Cardiac fibroblast (primary cell): Measurements from ENCODE around the gene SYNDIG1.

ENCODE experiments used
- DNase-seq, 2 donors: peaks; one replicate each; pipeline versions ENCODE4 v3.0.0 to v3.0.0-alpha.2; 2010; ENCODE audit warnings: low read depth in 2 of 2
- H3K4me3 ChIP-seq, 2 donors: replicated peaks in 1 of 2; 1 replicate in 1 of 2; 2 replicates in 1 of 2; pipeline ENCODE4 v1.5.1; 2011; ENCODE audit warnings: low read depth in 2 of 2, low read length in 2 of 2, mild to moderate bottlenecking in 2 of 2, moderate library complexity in 1 of 2
- CTCF ChIP-seq: IDR thresholded peaks from one replicate; pipeline ENCODE4 v1.5.1; 2011; ENCODE audit warnings: low read depth, mild to moderate bottlenecking, low read length, inconsistent platforms

The SYNDIG1 gene

DNA sequence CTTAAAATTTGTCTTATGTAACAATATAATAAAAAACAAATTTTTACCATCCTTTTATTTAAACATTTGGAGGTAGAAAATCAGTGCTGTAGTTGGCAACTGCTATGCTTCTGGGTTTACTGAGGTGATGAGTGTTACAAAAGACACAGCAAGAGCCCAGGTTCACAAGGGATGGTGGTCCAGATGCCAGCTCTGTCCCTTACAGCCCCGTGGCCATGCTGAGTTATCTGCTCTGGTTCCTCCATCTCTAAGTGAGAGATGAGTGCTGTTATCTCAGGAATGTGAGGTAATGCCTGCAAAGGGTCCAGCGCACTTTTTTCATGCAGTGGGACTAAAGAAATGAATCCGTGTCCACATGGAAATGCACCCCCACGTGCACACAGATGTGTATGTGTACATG lies 17.8 kb downstream of the SYNDIG1 start:
- no peak overlapping the region for H3K4me3 ChIP-seq
- TF ChIP-seq CTCF: no peak
- DNase-seq: no peak

DNA sequence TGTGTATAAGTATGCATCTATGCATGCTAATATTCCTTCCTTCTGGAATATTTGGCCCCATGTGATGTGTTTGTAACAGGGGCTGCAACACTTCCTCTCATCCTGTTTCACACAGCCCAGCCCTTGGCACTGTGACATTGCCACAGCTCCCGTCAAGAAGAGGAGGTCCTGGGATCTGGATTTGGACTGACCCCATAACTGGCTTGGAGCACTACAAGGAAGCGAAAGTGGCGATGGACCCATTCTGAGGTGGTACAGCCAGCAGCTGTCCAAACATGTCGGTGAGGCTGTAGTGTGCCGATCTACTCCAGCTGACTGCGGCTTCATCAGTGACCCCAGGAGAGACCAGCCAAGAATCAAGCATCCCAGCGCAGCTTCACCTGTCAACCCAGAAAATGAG lies 18.2 kb downstream of the SYNDIG1 start:
- H3K4me3 ChIP-seq: no peak overlapping the region
- DNase-seq: no peak
- no peak for TF ChIP-seq CTCF

- no peak for TF ChIP-seq CTCF
- DNase-seq: no peak
- H3K4me3 ChIP-seq: no peak overlapping the region
Observed at GRCh38 chr20:24488064-24488799, 18.8 kb downstream of the SYNDIG1 start.

GRCh38 chr20:24488800-24489175 lies 19.4 kb downstream of the SYNDIG1 start:
- no peak for TF ChIP-seq CTCF
- DNase-seq: no peak
- H3K4me3 ChIP-seq: no peak overlapping the region

DNA sequence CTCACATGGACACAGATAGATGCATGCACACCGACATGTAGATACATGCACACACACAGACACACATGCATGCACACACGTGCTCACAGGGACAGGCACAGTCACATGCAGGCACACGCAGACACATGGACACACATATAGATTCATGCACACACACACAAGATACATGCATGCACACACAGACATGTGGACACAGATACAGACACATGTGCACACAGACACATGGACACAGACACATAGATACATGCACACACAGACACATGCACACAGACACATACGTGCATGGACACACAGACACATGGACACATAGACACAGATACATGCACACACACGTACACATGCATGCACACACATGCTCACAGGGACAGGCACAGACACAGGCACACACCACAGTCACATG lies 19.8 kb downstream of the SYNDIG1 start:
- no peak overlapping the region for H3K4me3 ChIP-seq
- TF ChIP-seq CTCF: no peak
- DNase-seq: no peak

DNA sequence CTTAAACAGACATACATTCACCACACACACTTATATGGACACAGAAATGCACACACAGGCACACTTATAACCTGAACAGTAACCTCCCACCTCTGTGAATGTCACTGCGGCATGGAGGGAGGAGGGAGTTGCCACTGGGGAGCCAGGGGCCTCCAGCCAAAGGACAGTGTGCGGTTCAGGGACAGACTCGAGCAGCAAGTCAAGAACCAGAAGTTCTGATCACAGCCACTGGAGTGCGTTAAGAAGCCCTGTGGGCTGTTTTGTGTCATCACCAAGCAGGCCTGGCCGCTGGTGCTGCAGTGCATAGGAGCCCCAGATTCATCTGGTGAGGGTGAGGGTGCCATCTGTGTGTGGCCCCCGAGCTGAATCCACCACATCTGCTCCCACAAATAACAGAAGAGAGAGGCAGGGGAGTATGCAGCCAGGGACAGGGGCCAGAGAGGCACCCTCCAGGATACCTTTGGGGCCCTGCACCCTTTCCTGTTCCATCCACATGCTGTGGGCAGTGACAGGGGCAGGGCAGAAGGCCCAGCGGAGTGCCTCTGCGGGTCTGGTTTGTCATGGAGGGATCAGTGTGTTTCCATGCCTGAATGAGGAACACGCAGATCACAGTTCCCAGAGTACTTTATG lies 20.3 kb downstream of the SYNDIG1 start:
- TF ChIP-seq CTCF: no peak

DNA sequence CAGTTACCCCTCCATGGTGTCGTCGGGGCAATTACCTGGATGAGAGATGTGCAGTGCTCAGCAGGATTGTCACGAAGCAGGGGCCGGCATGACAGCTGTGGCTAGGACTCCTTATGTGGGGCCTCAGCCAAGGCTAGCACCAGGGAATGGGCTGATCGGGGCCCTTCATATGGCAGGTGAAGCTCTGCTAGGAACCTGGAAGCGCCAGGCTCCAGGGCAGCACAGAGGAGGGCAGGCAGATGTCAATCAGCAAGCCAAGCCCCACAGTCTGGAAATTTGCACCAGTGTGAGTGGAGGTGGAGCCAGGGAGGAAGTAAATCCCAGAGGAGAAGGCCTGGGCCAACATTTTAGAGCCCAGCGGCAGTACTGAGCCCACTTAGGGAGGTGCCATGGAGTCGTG lies 21.2 kb downstream of the SYNDIG1 start:
- no peak overlapping the region for H3K4me3 ChIP-seq
- TF ChIP-seq CTCF: no peak

More for the DNA sequence above, 20.3 kb downstream of the SYNDIG1 start:
- no peak overlapping the region for H3K4me3 ChIP-seq
- DNase-seq: no peak

More for the DNA sequence above, 21.2 kb downstream of the SYNDIG1 start:
- DNase-seq: no peak
